IPS DF 19.7 (cell line): ENCODE measurements around the gene BIRC5.
A peak's percentile ranks its signal among the peaks of the same experiment; 100 is the strongest.
"Not testable (repeated sequence)": the region's sequence is repeated elsewhere in the genome, so short reads cannot be mapped to it uniquely, and the experiment has no call there.

Source experiments
- DNase-seq: peaks from one replicate; pipeline ENCODE4 v3.0.0-alpha.2; 2013; ENCODE audit warnings: low read depth, low spot score

BIRC5 gene

DNA sequence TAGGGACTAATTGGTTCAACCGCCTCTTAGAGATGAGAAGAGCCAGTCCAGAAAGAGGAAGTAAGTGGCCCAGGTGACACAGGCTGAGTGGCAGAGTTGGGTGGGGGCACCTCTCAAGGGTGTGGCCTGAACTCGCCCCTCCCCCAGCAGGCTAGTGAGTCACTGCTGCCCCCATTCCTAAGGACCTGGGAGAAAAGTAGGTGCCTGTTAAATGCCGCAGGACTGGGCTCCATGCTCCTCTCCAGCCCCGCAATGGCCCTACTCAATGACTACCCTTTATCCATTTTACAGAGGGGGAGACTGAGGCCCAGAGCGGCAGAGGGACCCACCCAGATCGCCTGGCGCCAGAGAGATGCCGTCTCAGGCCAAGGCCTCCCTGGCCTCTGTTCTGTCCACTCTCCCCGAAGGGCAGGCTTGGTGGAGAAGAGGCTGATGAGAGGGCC, 25.5 kb downstream of the BIRC5 start:
- no peak for DNase-seq

- no peak for DNase-seq
Measured at GRCh38 chr17:78240012-78240655, 26.1 kb downstream of the BIRC5 start.

DNA sequence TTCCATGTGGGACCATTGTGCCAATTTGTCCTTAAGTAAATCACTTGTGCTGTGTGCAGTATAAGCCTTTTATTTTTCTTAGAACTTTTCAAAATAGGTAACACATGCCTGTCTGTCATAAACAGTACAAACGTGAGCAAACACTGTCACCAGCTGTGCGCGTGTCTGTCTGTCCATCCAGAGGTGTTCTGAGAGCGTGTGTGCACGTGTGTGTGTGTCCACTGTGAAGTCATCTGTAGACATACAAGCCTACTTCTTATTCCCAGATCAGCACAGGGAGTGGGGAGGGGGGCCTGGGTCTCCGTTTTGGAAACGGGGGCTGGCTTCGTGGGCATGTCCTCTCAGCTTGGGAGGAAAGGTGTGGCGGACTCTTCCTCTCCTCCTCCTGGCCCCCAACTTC, 26.8 kb downstream of the BIRC5 start:
- DNase-seq = no peak

DNA sequence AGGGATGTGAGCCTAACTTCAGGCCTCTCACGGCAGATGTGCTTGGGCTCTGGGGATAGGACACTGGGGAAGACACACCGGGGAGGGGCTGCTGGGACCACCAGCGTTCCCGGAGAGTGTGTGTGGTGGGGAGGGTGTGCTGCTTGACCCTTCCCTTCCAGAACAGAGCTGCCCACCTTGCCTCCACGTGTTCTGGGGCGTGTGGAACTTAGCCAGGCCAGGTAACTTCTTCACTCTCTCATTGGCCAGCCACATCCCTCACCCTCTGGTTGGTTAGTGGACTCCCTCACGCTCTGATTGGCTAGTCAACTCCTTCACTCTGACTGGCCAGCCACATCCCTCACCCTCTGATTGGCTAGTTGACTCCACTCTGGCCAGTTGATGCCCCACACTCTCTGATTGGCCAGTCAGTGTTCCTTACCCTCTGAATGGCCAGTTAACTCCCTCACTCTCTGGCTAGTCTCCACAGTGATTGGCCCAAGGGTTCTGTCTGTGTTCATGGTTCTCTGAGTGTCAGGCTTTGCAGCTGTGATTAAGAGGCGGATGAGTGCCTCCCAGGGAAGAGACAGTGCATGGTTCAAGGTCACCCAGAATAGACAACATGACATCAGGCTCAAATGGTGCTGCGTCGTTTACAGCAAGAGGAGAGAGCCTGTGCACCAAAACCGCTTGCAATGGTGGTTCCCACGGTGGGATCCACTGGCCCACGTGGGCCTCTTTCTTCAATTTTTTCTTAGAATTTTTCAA, 27.4 kb downstream of the BIRC5 start:
- peak; percentile 93 for DNase-seq

DNA sequence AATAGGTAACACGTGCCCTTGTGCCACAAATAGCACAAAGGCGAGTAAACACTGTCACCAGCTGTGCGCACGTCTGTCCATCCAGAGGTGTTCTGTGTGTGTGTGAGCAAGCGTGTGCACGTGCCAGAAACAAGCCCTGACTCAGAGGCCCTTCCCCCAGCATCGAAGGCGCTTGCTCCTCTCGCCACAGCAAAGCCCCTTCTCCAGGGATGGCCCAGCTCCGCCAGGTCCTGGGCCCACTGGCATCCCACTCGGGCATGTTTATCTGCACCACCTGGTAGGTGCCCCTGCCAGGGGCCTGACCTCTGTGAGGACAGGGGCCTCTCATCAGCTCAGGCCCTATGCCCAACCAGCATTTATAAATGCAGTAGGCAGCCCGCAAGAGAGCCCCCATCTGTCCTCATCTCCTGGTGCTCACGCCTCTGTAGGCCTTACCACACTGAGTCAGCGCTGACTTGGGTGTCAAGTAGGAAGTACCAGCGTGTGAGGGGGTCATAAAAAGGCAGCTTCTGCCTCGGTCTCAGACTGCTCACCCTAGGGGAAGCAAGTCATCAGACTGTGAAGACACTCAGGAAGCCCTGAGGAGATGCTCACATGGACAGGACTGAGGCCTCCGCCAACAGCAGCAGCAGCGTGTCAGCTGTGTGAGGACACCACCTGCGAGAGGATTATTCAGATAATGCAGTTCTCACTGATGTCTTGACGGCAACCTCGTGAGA, 28.1 kb downstream of the BIRC5 start:
- no peak for DNase-seq

- DNase-seq = no peak
Measured at GRCh38 chr17:78247304-78247703, 33.3 kb downstream of the BIRC5 start.

GRCh38 chr17:78248051-78248914, 34.2 kb downstream of the BIRC5 start:
- no peak for DNase-seq

GRCh38 chr17:78249074-78249817, 35.2 kb downstream of the BIRC5 start:
- DNase-seq = no peak

DNA sequence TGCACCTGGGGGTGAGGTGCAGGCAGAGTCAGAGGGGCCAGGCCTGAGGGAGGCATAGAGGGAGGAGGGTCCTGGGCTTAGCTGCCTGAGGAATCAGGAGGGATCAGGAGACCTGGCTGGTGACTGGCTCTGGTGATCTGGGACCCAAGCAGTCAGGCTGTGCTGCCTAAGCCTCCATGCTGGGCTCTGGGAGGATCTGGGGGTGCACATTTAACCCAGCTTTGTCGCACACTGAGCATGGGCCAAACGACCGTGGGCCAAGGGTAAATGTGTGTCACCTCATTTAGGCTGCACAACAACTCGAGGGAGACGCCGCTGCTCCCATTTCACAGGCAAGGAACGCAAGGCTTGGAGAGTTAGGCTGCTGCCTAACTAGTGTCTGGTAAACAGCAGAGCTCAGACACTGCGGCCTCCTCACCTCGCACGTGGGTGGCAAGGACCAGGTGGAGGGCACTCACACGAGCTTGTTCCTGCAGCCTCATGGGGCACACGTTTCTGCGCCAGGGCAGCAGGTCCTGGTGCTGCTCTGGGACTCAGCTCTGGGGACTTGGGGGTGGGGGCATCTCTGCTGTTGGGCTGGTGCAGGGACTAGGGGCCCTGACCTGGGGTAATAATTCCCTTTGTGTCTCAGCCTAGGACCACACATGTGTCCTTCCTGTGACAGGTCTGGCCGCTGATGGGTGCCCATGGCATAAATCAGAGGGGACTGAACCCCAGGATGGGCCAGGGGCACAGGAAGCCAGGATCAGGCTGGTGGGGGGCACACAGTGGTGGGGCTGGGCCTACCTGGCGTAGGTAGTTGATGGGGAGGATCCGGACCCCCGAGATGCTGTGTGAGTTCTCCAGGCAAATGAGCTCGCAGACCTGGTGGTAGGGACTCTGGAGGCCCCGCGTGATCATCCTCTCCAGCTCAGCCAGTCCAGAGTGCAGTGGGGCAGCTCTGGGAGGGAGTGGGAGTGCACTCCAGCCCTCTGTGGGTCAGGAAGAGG, 36.1 kb downstream of the BIRC5 start:
- no peak for DNase-seq

DNA sequence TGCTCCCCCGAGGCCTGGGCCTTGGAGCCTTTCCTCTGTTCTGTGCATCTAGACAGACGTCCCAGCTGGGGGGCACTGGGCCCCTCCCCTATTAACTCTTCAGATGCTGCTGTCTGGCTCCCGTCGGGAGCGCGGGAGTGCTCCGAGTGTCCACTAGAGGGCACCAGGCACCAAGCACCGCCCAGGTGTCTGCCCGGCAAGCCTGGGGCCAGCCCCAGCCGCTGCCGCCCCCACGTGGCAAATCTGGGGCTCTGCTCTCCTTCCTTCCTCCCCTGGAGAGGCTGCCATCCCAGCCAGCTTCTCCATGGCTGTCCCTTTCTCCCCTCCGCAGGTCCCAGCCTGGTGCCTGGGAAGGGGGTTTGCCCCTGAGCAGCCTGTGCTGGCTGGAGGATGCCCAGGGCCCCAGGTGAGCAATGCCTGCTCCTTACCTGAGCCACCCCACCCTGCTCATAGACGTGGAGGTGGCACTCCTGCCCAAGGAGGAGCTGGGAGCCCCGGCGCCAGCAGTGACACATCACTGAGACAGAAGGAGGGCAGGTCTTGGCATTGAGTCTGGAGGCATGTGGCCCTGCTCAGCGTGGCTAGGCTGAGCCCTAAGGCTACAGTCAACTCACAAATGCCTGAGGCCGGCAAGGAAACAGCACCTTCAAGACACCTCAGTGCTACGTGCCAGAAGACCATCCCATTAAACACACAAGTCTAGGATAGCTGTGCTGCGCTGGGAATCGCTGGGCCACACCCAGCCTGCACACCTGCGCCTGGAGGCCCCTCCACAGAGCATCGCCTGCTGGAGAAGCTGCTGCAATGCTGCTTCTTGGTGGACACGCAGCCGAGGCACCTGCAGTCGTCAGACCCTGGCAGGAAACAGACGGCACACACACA, 37.1 kb downstream of the BIRC5 start:
- peak; percentile 71 for DNase-seq

GRCh38 chr17:78251773-78252103, 37.7 kb downstream of the BIRC5 start:
- no peak for DNase-seq

DNA sequence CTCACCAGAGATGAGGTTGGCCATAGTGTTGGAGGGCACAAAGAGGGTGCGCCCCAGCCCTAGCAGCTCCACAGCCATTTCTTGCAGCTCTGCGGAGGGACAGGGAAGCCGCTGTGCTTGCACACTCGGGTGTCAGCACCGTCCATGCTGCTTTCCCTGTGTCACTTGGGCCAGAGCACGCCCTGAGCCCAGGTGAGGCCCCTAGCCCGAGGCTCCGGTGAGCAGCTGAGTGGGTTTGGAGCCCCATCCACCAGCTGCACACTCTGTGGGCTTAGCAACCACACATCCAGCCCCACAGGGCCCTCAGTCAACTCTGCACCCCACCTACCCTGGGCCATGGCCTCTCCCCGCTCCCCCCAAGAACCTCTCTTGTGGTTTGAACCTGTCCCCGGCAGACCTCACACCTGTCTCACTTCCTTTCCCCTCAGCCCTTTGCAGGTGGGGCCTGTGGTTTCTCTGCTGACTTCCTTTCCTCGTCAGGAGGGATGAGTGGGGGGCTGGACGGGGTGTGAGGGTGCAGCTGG, 38.1 kb downstream of the BIRC5 start:
- no peak for DNase-seq

- no peak for DNase-seq
Measured at GRCh38 chr17:78252701-78253635, 38.9 kb downstream of the BIRC5 start.

DNA sequence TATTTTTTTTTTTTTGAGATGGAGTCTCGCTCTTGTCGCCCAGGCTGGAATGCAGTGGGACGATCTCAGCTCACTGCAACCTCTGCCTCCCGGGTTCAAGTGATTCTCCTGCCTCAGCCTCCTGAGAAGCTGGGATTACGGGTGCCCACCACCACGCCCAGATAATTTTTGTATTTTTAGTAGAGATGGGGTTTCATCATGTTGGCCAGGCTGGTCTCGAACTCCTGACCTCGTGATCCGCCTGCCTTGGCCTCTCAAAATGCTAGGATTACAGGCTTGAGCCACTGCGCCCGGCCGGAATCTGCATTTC, 39.5 kb downstream of the BIRC5 start:
- not testable (repeated sequence) for DNase-seq

DNA sequence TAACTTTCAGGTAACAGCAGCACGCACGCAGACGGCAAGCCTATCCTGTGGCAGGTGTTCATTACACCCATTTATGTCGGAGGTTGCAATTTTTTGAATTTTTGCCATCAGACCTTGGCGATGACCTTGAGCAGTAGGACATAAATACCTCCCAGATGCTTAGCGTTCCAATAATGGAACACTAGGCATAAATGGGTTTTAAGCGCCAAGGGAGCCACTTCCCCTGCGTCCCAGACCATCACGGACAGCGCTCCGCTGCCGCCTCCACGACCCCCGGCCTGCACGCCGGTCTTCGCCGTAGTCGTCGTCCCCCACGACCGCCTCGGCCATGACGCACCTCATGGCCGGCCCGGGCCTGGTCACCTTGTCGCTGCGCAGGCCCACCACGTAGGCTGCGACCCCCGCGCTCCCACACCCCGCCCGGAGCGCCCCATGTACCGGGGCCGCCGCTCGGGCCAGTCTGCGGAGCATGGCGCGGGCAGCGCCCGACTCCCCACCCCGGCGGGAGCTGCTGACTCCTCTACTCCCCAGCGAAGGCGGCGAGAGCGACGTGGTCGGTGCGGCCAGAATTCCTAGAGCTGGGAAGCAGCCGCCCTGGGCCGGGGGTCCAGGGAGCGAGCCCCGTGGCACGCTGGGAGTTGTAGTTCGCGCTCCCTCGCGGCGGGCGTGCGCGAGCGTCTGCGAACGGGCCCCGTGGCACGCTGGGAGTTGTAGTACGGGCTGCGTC, 40.1 kb downstream of the BIRC5 start:
- peak; percentile 80 for DNase-seq

- DNase-seq = no peak
Measured at GRCh38 chr17:78255029-78255656, 41.1 kb downstream of the BIRC5 start.
